Left renal pelvis (tissue), 4 donors: ENCODE measurements around the gene ERG28. TPM values are rescaled to one million over a fixed set of nuclear protein-coding genes. Genes with fewer than 3 reads are reported as not detected.
"Not testable (repeated sequence)": the region's sequence is repeated elsewhere in the genome, so short reads cannot be mapped to it uniquely, and the experiment has no call there.

Experiments
- DNase-seq, 4 donors: peaks; one replicate each; pipeline ENCODE4 v3.0.0-alpha.2; 2013; ENCODE audit warnings: low read depth in 4 of 4, low spot score in 3 of 4
- polyA plus RNA-seq, 4 donors: library from polyadenylated mRNA; unstranded; fragments of 120-200 nt; gene quantifications; one replicate each; pipeline ENCODE4 v1.2.1, GENCODE V29; 2013; ENCODE audit not compliant: insufficient read length in 4 of 4

ERG28 gene
- polyA plus RNA-seq, 4 donors = 34.1 to 39.3 (median 36.3) TPM

GRCh38 chr14:75627406-75627805 is 33.3 kb downstream of the ERG28 start:
- DNase-seq = no peak

- no peak for DNase-seq
Observed at GRCh38 chr14:75626863-75627262, 33.8 kb downstream of the ERG28 start.

GRCh38 chr14:75626396-75626795 is 34.3 kb downstream of the ERG28 start:
- DNase-seq = no peak

- DNase-seq = no peak
Observed at GRCh38 chr14:75625034-75625433, 35.6 kb downstream of the ERG28 start.

GRCh38 chr14:75619548-75619947 is 41.1 kb downstream of the ERG28 start:
- no peak for DNase-seq

GRCh38 chr14:75615200-75615599 is 45.5 kb downstream of the ERG28 start:
- DNase-seq = no peak

- DNase-seq = no peak
Observed at GRCh38 chr14:75614179-75614578, 46.5 kb downstream of the ERG28 start.

- DNase-seq = no peak
Observed at GRCh38 chr14:75612157-75612556, 48.5 kb downstream of the ERG28 start.

GRCh38 chr14:75610834-75611233 is 49.8 kb downstream of the ERG28 start:
- no peak for DNase-seq

- no peak for DNase-seq
Observed at GRCh38 chr14:75609606-75610475, 50.8 kb downstream of the ERG28 start.

GRCh38 chr14:75609116-75609515 is 51.6 kb downstream of the ERG28 start:
- DNase-seq = no peak

GRCh38 chr14:75607842-75608640 is 52.6 kb downstream of the ERG28 start:
- no peak for DNase-seq

- DNase-seq = no peak
Observed at GRCh38 chr14:75607044-75607443, 53.6 kb downstream of the ERG28 start.

- DNase-seq = no peak
Observed at GRCh38 chr14:75605916-75606315, 54.8 kb downstream of the ERG28 start.

- no peak for DNase-seq
Observed at GRCh38 chr14:75604979-75605851, 55.5 kb downstream of the ERG28 start.

GRCh38 chr14:75602503-75602902 is 58.2 kb downstream of the ERG28 start:
- DNase-seq = no peak

- not testable (repeated sequence) for DNase-seq
Observed at GRCh38 chr14:75601061-75601460, 59.6 kb downstream of the ERG28 start.

GRCh38 chr14:75600100-75600499 is 60.6 kb downstream of the ERG28 start:
- DNase-seq = not testable (repeated sequence)
